H1 (cell line): ENCODE data around the gene DGCR6L. TPM values are rescaled to one million over a fixed set of nuclear protein-coding genes. Genes with fewer than 3 reads are reported as not detected.
"Not testable (repeated sequence)": the region's sequence is repeated elsewhere in the genome, so short reads cannot be mapped to it uniquely, and the experiment has no call there.

Experiments
- CTCF ChIA-PET: fragments of 300-600 bp; sonication (Branson Sonifier 250); formaldehyde crosslinking; loops from one replicate; lab custom pipeline; 2021; ENCODE audit not compliant: partially characterized antibody; lab: Charles Lee
- POLR2A ChIA-PET: fragments of 300-600 bp; sonication (Branson Sonifier 250); formaldehyde crosslinking; loops from one replicate; lab custom pipeline; 2021; ENCODE audit warnings: inconsistent platforms; ENCODE audit not compliant: partially characterized antibody; lab: Charles Lee
- DNase-seq, 2 experiments: peaks; one replicate each; pipeline versions ENCODE4 v3.0.0 to v3.0.0-alpha.2; 2010 to 2022; ENCODE audit warnings: low spot score in 2 of 2, low read depth in 1 of 2, mixed read lengths in 1 of 2
- FAIRE-seq: peaks from 2 replicates; lab custom pipeline; 2011; peaks lifted over from hg19 to GRCh38; lab: Jason Lieb, UNC
- H2AFZ ChIP-seq: 2 replicates; pipeline ENCODE4 v1.8.1; 2012; ENCODE audit warnings: low read length, inconsistent platforms
- H2AK5ac ChIP-seq: 2 replicates; pipeline ENCODE4 v1.6.1; 2013; ENCODE audit warnings: low read depth, low read length
- H2BK120ac ChIP-seq: replicated peaks from 2 replicates; pipeline ENCODE3; 2013; ENCODE audit warnings: low read depth, low read length, inconsistent platforms
- H2BK12ac ChIP-seq: 2 replicates; pipeline ENCODE4 v1.6.1; 2013; ENCODE audit warnings: low read depth, low read length
- H2BK15ac ChIP-seq: 2 replicates; pipeline ENCODE4 v1.6.1; 2013; ENCODE audit warnings: low read length
- H2BK20ac ChIP-seq: 2 replicates; pipeline ENCODE4 v1.6.1; 2013; ENCODE audit warnings: low read length
- H2BK5ac ChIP-seq: 2 replicates; pipeline ENCODE4 v1.6.1; 2013; ENCODE audit warnings: low read depth, low read length
- H3K14ac ChIP-seq: 2 replicates; pipeline ENCODE4 v1.6.1; 2013; ENCODE audit warnings: inconsistent platforms; ENCODE audit not compliant: insufficient read length
- H3K18ac ChIP-seq: 2 replicates; pipeline ENCODE4 v1.6.1; 2013; ENCODE audit warnings: low read length; ENCODE audit errors: extremely low read depth
- H3K23ac ChIP-seq: 2 replicates; pipeline ENCODE4 v1.6.1; 2013; ENCODE audit warnings: inconsistent platforms; ENCODE audit not compliant: insufficient read length
- H3K23me2 ChIP-seq: 2 replicates; pipeline ENCODE4 v1.6.1; 2013; ENCODE audit warnings: low read depth, low read length
- H3K27ac ChIP-seq: 2 replicates; pipeline ENCODE4 v1.6.1; 2011; ENCODE audit warnings: low read depth, low read length, inconsistent platforms
- H3K27me3 ChIP-seq, 4 experiments: replicated peaks in 1 of 4; 1 replicate in 1 of 4; 2 replicates in 3 of 4; pipeline versions ENCODE4 v1.6.1 to v1.8.1; 2011 to 2013; ENCODE audit warnings: low read length in 3 of 4, mild to moderate bottlenecking in 3 of 4, inconsistent platforms in 2 of 4, mixed read lengths in 2 of 4, moderate library complexity in 1 of 4; ENCODE audit not compliant: control insufficient read depth in 3 of 4, insufficient read depth in 3 of 4; ENCODE audit errors: extremely low read depth in 1 of 4
- H3K36me3 ChIP-seq, 4 experiments: 2 replicates each; pipeline versions ENCODE4 v1.6.1 to v1.8.1; 2011 to 2013; ENCODE audit warnings: mild to moderate bottlenecking in 4 of 4, low read length in 3 of 4, moderate library complexity in 2 of 4, control low read depth in 1 of 4, inconsistent platforms in 1 of 4; ENCODE audit not compliant: insufficient read depth in 4 of 4, control insufficient read depth in 2 of 4
- H3K4ac ChIP-seq: replicated peaks from 2 replicates; pipeline ENCODE3; 2013; ENCODE audit warnings: low read length, low read depth, mixed read lengths, inconsistent platforms; ENCODE audit not compliant: insufficient read length
- H3K4me1 ChIP-seq, 4 experiments: replicated peaks in 1 of 4; 1 replicate in 1 of 4; 2 replicates in 3 of 4; pipeline versions ENCODE4 v1.6.1 to v1.8.1; 2011 to 2013; ENCODE audit warnings: low read length in 3 of 4, inconsistent platforms in 2 of 4, mixed read lengths in 1 of 4; ENCODE audit not compliant: insufficient read depth in 4 of 4, control insufficient read depth in 3 of 4
- H3K4me2 ChIP-seq, 2 experiments: 2 replicates each; pipeline versions ENCODE4 v1.6.1 to v1.8.1; 2011 to 2013; ENCODE audit warnings: low read depth in 2 of 2, low read length in 2 of 2, control low read depth in 1 of 2, inconsistent platforms in 1 of 2, mild to moderate bottlenecking in 1 of 2; ENCODE audit not compliant: insufficient read depth in 1 of 2
- H3K4me3 ChIP-seq, 4 experiments: fragments of 200-600, 300-600 bp in 1 of 4; sonication (generic), shearing (Covaris generic), sonication (Bioruptor Twin) in 1 of 4; 2 replicates each; pipeline versions ENCODE4 v1.5.1 to v1.8.1; 2011 to 2016; ENCODE audit warnings: low read length in 4 of 4, low read depth in 3 of 4, control low read depth in 2 of 4, inconsistent platforms in 2 of 4, mild to moderate bottlenecking in 2 of 4, mixed read lengths in 1 of 4, moderate library complexity in 1 of 4; ENCODE audit not compliant: insufficient read depth in 2 of 4; ENCODE audit errors: extremely low read depth in 1 of 4
- H3K56ac ChIP-seq: replicated peaks from 2 replicates; pipeline ENCODE3; 2013; ENCODE audit warnings: low read depth, mild to moderate bottlenecking, mixed read lengths, low read length, inconsistent platforms; ENCODE audit not compliant: insufficient read length
- H3K79me1 ChIP-seq: 2 replicates; pipeline ENCODE4 v1.6.1; 2013; ENCODE audit warnings: low read depth, low read length, control low read depth
- H3K79me2 ChIP-seq, 2 experiments: 2 replicates each; pipeline versions ENCODE4 v1.6.1 to v1.8.1; 2012 to 2013; ENCODE audit warnings: low read length in 2 of 2, mild to moderate bottlenecking in 2 of 2, inconsistent platforms in 1 of 2; ENCODE audit not compliant: insufficient read depth in 2 of 2, control insufficient read depth in 1 of 2
- H3K9ac ChIP-seq, 4 experiments: replicated peaks in 1 of 4; 1 replicate in 1 of 4; 2 replicates in 3 of 4; pipeline versions ENCODE4 v1.6.1 to v1.8.1; 2011 to 2013; ENCODE audit warnings: low read depth in 3 of 4, low read length in 3 of 4, control low read depth in 2 of 4, mild to moderate bottlenecking in 2 of 4, moderate library complexity in 2 of 4, inconsistent platforms in 1 of 4; ENCODE audit errors: extremely low read depth in 1 of 4
- H3K9me3 ChIP-seq, 2 experiments: 2 replicates each; pipeline versions ENCODE4 v1.6.1 to v1.8.1; 2012 to 2013; ENCODE audit warnings: mild to moderate bottlenecking in 2 of 2, moderate library complexity in 2 of 2, control low read depth in 1 of 2, inconsistent platforms in 1 of 2, low read depth in 1 of 2, low read length in 1 of 2, mixed read lengths in 1 of 2; ENCODE audit not compliant: insufficient read depth in 2 of 2
- H4K20me1 ChIP-seq, 2 experiments: replicated peaks in 1 of 2; 2 replicates each; pipeline versions ENCODE3 to v1.8.1; 2011 to 2013; ENCODE audit warnings: inconsistent platforms in 2 of 2, low read length in 2 of 2, mild to moderate bottlenecking in 1 of 2; ENCODE audit not compliant: insufficient read depth in 2 of 2, control insufficient read depth in 1 of 2
- H4K5ac ChIP-seq: 2 replicates; pipeline ENCODE4 v1.6.1; 2013; ENCODE audit warnings: low read length, low read depth, mixed read lengths, inconsistent platforms; ENCODE audit not compliant: insufficient read length
- H4K8ac ChIP-seq: 2 replicates; pipeline ENCODE4 v1.8.0; 2013; ENCODE audit warnings: mild to moderate bottlenecking, moderate library complexity, low read length, inconsistent platforms; ENCODE audit not compliant: insufficient read depth; ENCODE audit errors: extremely low read depth
- H4K91ac ChIP-seq: replicated peaks from 2 replicates; pipeline ENCODE3; 2013; ENCODE audit warnings: low read length, mixed read lengths, inconsistent platforms; ENCODE audit not compliant: insufficient read length
- WGBS, 2 experiments: shearing (Covaris generic) in 1 of 2; methylation state at CpG; one replicate each; pipeline versions ENCODE4 v1.1.6 to v1.1.7; 2013 to 2015; ENCODE audit warnings: low lambda C conversion rate in 2 of 2, mixed read lengths in 2 of 2, inconsistent platforms in 1 of 2, low coverage in 1 of 2, missing lambda C conversion rate in 1 of 2; ENCODE audit not compliant: insufficient replicate concordance in 2 of 2, insufficient coverage in 1 of 2, insufficient read length in 1 of 2; ENCODE audit errors: extremely low coverage in 1 of 2, missing lambda C conversion rate in 1 of 2; 5-methylcytosine and 5-hydroxymethylcytosine counted together
- polyA plus RNA-seq, 7 experiments: library from polyadenylated mRNA; depleted of rRNA in 3 of 7; stranded (reverse) in 5 of 7; unstranded in 2 of 7; fragments of >200 nt in 5 of 7; fragments of 200-250 nt in 2 of 7; gene quantifications; 1 replicate in 5 of 7; 2 replicates in 1 of 7; 4 replicates in 1 of 7; pipeline versions ENCODE4 v1.2.1 to v1.2.3, GENCODE V29; 2011 to 2013; ENCODE audit warnings: missing spikeins in 2 of 7, mixed read lengths in 2 of 7
- total RNA-seq: library from RNA; stranded (reverse); fragmentation: NEBNext Ultra II Directional; extraction: Animal tissue kit (Norgen Biotek cat#: 25700); gene quantifications from 2 replicates; pipeline ENCODE4 v1.2.1, GENCODE V29; 2021

DGCR6L gene
- total and polyA plus RNA-seq, 2 of the 8 experiments (the other 6 are each of a cell fraction or from before 2014, with no cell fraction given), result 43.6 to 72.6 TPM

DNA sequence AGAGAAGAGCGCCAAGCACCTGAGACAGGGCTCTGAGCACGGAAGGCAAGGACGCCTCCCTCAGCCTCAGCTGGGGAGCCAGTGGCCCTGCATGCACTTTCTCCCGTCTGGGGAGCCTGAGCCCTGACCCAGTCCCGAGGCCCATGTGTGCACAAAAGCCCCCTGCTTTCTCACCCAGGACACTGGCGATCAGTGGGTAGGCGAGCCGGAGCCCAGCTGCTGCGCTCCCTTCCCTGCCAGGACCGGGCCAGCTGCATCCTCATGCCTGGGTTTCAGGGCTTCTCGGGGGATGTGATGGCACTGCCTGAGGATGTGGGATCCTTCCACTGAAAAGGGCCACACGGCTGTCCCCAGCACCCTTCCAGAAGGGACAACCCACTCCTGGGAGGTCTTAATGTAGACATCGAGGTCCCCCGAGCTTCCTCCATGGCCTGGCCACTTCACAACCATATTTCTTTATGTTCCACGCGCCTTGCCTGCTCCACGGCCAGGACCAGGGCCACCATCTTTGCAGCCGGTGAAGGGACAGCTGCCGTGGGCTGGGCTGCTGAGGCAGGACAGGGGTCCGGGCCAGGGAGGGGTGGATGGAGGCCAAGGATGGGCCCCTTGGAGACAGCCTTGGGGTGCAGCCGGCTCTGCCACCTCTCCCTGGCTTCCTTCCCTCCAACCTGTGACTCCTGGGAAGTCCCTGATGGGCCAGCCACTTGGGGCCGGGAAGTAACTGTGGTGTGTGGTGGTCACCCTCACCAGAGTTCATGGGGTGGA lies 41.0 kb downstream of the DGCR6L start:
- H3K4me2 ChIP-seq, H3K18ac ChIP-seq, H2BK15ac ChIP-seq, H3K9me3 ChIP-seq, H3K36me3 ChIP-seq, H3K23ac ChIP-seq, H3K27me3 ChIP-seq, H4K5ac ChIP-seq, H3K56ac ChIP-seq, H3K79me1 ChIP-seq, FAIRE-seq, H3K14ac ChIP-seq, H4K91ac ChIP-seq, H3K27ac ChIP-seq, H4K20me1 ChIP-seq, H2AK5ac ChIP-seq, H2BK20ac ChIP-seq, POLR2A ChIA-PET, H3K4me3 ChIP-seq, H2AFZ ChIP-seq, H3K79me2 ChIP-seq, H3K9ac ChIP-seq, H2BK12ac ChIP-seq, H3K23me2 ChIP-seq, DNase-seq, H2BK5ac ChIP-seq, H3K4ac ChIP-seq, H3K4me1 ChIP-seq, H2BK120ac ChIP-seq: not testable (repeated sequence)
- CTCF ChIA-PET, result interaction anchor here (1.4 to 1.5 kb wide), 2 partner anchors 33 to 122 kb away, joined by 3 to 4 read pairs; no protein-coding TSS in a partner anchor
- 90% methylated on average over 13 of the region's 22 CpGs; no CpG with 5 or more reads in 1 of the 2 experiments for WGBS, 2 experiments
- peak overlapping the region; percentile 14; the same call in 1 of the 2 replicates for H4K8ac ChIP-seq
